H9 (cell line): ENCODE results near the gene UPK1A. TPM values are rescaled to one million over a fixed set of nuclear protein-coding genes. Genes with fewer than 3 reads are reported as not detected.
A peak's percentile ranks its signal among the peaks of the same experiment; 100 is the strongest.

Experiments used
- DNase-seq: peaks from one replicate; pipeline ENCODE4 v3.0.0-alpha.2; 2017
- H2AFZ ChIP-seq: one replicate; pipeline ENCODE4 v1.6.1; 2013; ENCODE audit warnings: mild to moderate bottlenecking, low read length, control low read depth, moderate library complexity
- H2AK5ac ChIP-seq: 2 replicates; pipeline ENCODE4 v1.6.1; 2013; ENCODE audit warnings: low read length, control low read depth, mixed read lengths; ENCODE audit not compliant: insufficient read length
- H2BK120ac ChIP-seq: one replicate; pipeline ENCODE4 v1.6.1; 2013; ENCODE audit warnings: low read depth, mild to moderate bottlenecking, low read length, control low read depth, inconsistent platforms; ENCODE audit not compliant: poor library complexity, severe bottlenecking
- H2BK12ac ChIP-seq: 2 replicates; pipeline ENCODE4 v1.6.1; 2013; ENCODE audit warnings: low read length, control low read depth, mixed read lengths, low read depth; ENCODE audit not compliant: insufficient read length
- H2BK15ac ChIP-seq: 2 replicates; pipeline ENCODE4 v1.6.1; 2013; ENCODE audit warnings: low read depth, low read length, control low read depth
- H2BK20ac ChIP-seq: one replicate; pipeline ENCODE4 v1.6.1; 2013; ENCODE audit warnings: low read depth, mild to moderate bottlenecking, low read length, control low read depth, inconsistent platforms; ENCODE audit not compliant: poor library complexity, severe bottlenecking
- H2BK5ac ChIP-seq: 2 replicates; pipeline ENCODE4 v1.6.1; 2013; ENCODE audit warnings: low read length, control low read depth, mixed read lengths; ENCODE audit not compliant: insufficient read length
- H3K14ac ChIP-seq: 2 replicates; pipeline ENCODE4 v1.6.1; 2013; ENCODE audit warnings: low read length, control low read depth; ENCODE audit not compliant: insufficient read depth
- H3K18ac ChIP-seq: 2 replicates; pipeline ENCODE4 v1.6.1; 2013; ENCODE audit warnings: low read depth, mild to moderate bottlenecking, mixed read lengths, low read length, control low read depth; ENCODE audit not compliant: insufficient read length
- H3K23ac ChIP-seq: 2 replicates; pipeline ENCODE4 v1.6.1; 2013; ENCODE audit warnings: low read length, control low read depth, mixed read lengths, low read depth; ENCODE audit not compliant: insufficient read length
- H3K23me2 ChIP-seq: 2 replicates; pipeline ENCODE4 v1.6.1; 2013; ENCODE audit warnings: low read depth, mild to moderate bottlenecking, mixed read lengths, low read length, control low read depth; ENCODE audit not compliant: insufficient read length, poor library complexity, severe bottlenecking
- H3K27ac ChIP-seq: 2 replicates; pipeline ENCODE4 v1.5.1; 2013; ENCODE audit warnings: low read length, control low read depth, mixed read lengths, low read depth; ENCODE audit not compliant: insufficient read length
- H3K27me3 ChIP-seq: 2 replicates; pipeline ENCODE4 v1.6.1; 2013; ENCODE audit warnings: low read length, control low read depth, inconsistent platforms; ENCODE audit not compliant: insufficient read depth
- H3K4ac ChIP-seq: 2 replicates; pipeline ENCODE4 v1.6.1; 2013; ENCODE audit warnings: low read depth, mild to moderate bottlenecking, control low read depth, inconsistent platforms, low read length, moderate library complexity
- H3K4me1 ChIP-seq: 2 replicates; pipeline ENCODE4 v1.6.1; 2013; ENCODE audit warnings: low read length, control low read depth, inconsistent platforms; ENCODE audit not compliant: insufficient read depth
- H3K4me2 ChIP-seq: 2 replicates; pipeline ENCODE4 v1.6.1; 2013; ENCODE audit warnings: low read length, control low read depth, mixed read lengths; ENCODE audit not compliant: insufficient read length, insufficient read depth
- H3K56ac ChIP-seq: 2 replicates; pipeline ENCODE4 v1.6.1; 2013; ENCODE audit warnings: low read depth, mild to moderate bottlenecking, mixed read lengths, low read length, control low read depth; ENCODE audit not compliant: insufficient read length
- H3K79me1 ChIP-seq: 2 replicates; pipeline ENCODE4 v1.6.1; 2013; ENCODE audit warnings: low read depth, mild to moderate bottlenecking, moderate library complexity, low read length, control low read depth, inconsistent platforms; ENCODE audit not compliant: insufficient read depth, poor library complexity, severe bottlenecking
- H3K79me2 ChIP-seq: 2 replicates; pipeline ENCODE4 v1.6.1; 2013; ENCODE audit warnings: low read length, control low read depth, inconsistent platforms; ENCODE audit not compliant: insufficient read depth
- H3K9ac ChIP-seq: 2 replicates; pipeline ENCODE4 v1.6.1; 2013; ENCODE audit warnings: low read length, control low read depth, mixed read lengths; ENCODE audit not compliant: insufficient read length; ENCODE audit errors: extremely low read depth
- H3K9me3 ChIP-seq: one replicate; pipeline ENCODE4 v1.6.1; 2013; ENCODE audit warnings: low read depth, low read length, inconsistent platforms; ENCODE audit not compliant: control insufficient read depth
- H3T11ph ChIP-seq: one replicate; pipeline ENCODE4 v1.6.1; 2013; ENCODE audit warnings: mild to moderate bottlenecking, low read length, control low read depth, inconsistent platforms
- H4K20me1 ChIP-seq: one replicate; pipeline ENCODE4 v1.6.1; 2013; ENCODE audit not compliant: control insufficient read depth, insufficient read length, insufficient read depth
- H4K5ac ChIP-seq: 2 replicates; pipeline ENCODE4 v1.6.1; 2013; ENCODE audit warnings: low read depth, mild to moderate bottlenecking, mixed read lengths, low read length, control low read depth; ENCODE audit not compliant: insufficient read length
- H4K8ac ChIP-seq: replicated peaks from 2 replicates; pipeline ENCODE4 v1.6.1; 2013; ENCODE audit warnings: low read length, control low read depth, mixed read lengths, low read depth; ENCODE audit not compliant: insufficient read length
- H4K91ac ChIP-seq: 2 replicates; pipeline ENCODE4 v1.6.1; 2013; ENCODE audit warnings: low read depth, mild to moderate bottlenecking, moderate library complexity, mixed read lengths, low read length, control low read depth; ENCODE audit not compliant: insufficient read length
- H3K27ac Mint-ChIP-seq, 3 experiments: 2 replicates in 2 of 3; 3 replicates in 1 of 3; pipeline ENCODE4 v1.8.0; 2020 to 2021; ENCODE audit warnings: mixed read lengths in 3 of 3, mild to moderate bottlenecking in 1 of 3, moderate library complexity in 1 of 3
- H3K27me3 Mint-ChIP-seq: 2 replicates; pipeline ENCODE4 v1.8.0; 2021; ENCODE audit warnings: low read depth, mild to moderate bottlenecking, moderate library complexity, mixed read lengths
- H3K36me3 Mint-ChIP-seq, 3 experiments: 2 replicates in 2 of 3; 3 replicates in 1 of 3; pipeline ENCODE4 v1.8.0; 2020 to 2021; ENCODE audit warnings: low read depth in 3 of 3, mixed read lengths in 3 of 3; ENCODE audit not compliant: insufficient read depth in 1 of 3
- H3K4me1 Mint-ChIP-seq, 2 experiments: 2 replicates each; pipeline ENCODE4 v1.8.0; 2020; ENCODE audit warnings: mixed read lengths in 2 of 2
- H3K4me3 Mint-ChIP-seq, 2 experiments: 2 replicates in 1 of 2; 3 replicates in 1 of 2; pipeline ENCODE4 v1.8.0; 2020 to 2021; ENCODE audit warnings: mild to moderate bottlenecking in 2 of 2, mixed read lengths in 2 of 2, moderate library complexity in 1 of 2
- H3K9me3 Mint-ChIP-seq, 2 experiments: 2 replicates in 1 of 2; 3 replicates in 1 of 2; pipeline ENCODE4 v1.8.0; 2020; ENCODE audit warnings: mild to moderate bottlenecking in 2 of 2, mixed read lengths in 2 of 2, moderate library complexity in 1 of 2
- CTCF ChIP-seq: fragments of 200-600 bp; sonication (generic); conservative IDR thresholded peaks from 3 replicates; pipeline ENCODE4 v1.8.0; 2021; ENCODE audit warnings: antibody characterized with exemption, mild to moderate bottlenecking
- WGBS: extraction: QIAGEN DNeasy Blood & Tissue Kit; methylation state at CpG from one replicate; pipeline ENCODE4 v1.1.7; 2013; ENCODE audit warnings: missing lambda C conversion rate, low lambda C conversion rate, mixed read lengths; ENCODE audit not compliant: insufficient read length; ENCODE audit errors: extremely low coverage; 5-methylcytosine and 5-hydroxymethylcytosine counted together
- total RNA-seq: library from RNA; stranded (reverse); gene quantifications from 2 replicates; pipeline ENCODE4 v1.2.1, GENCODE V29; 2021

Gene UPK1A
- total RNA-seq, 1 experiment from 2014 or later = 4.3 TPM

- no peak overlapping the region for H4K91ac ChIP-seq
- H3K4ac ChIP-seq = no peak overlapping the region
- peaks cover 0 to 3% of the 10 kb centered on the region in 2 experiments; a peak in 3 of 5 replicates for H3K9me3 Mint-ChIP-seq
- H3K27ac Mint-ChIP-seq = no peak overlapping the region
- no peaks in the 10 kb centered on the region for H3K27me3 ChIP-seq
- H3K18ac ChIP-seq = no peak overlapping the region
- H3K27ac ChIP-seq = no peak overlapping the region
- H4K5ac ChIP-seq = no peak overlapping the region
- H2AK5ac ChIP-seq = no peak overlapping the region
- H4K20me1 ChIP-seq = no peaks in the 10 kb centered on the region
- no peaks in the 10 kb centered on the region for H3K79me2 ChIP-seq
- H2BK15ac ChIP-seq = no peak overlapping the region
- no peaks in the 10 kb centered on the region for H3K79me1 ChIP-seq
- no peak overlapping the region for H2BK120ac ChIP-seq
- H3K56ac ChIP-seq = no peak overlapping the region
- H3K36me3 Mint-ChIP-seq = no peaks in the 10 kb centered on the region
- H3K23ac ChIP-seq = no peak overlapping the region
- H3K23me2 ChIP-seq = no peaks in the 10 kb centered on the region
- DNase-seq = peak; percentile 90
- H3K9ac ChIP-seq = no peak overlapping the region
- no peak overlapping the region for H3K4me2 ChIP-seq
- H2BK20ac ChIP-seq = no peak overlapping the region
- no peak overlapping the region for H4K8ac ChIP-seq
- no peak overlapping the region for H2BK5ac ChIP-seq
- peaks cover 9% of the 10 kb centered on the region; the same call in 1 of the 2 replicates for H3K27me3 Mint-ChIP-seq
- TF ChIP-seq CTCF = peak; percentile 97; the same call in 2 of the 3 replicates
- H2BK12ac ChIP-seq = no peak overlapping the region
- no peak overlapping the region for H3T11ph ChIP-seq
- WGBS = 100% methylated on average over 1 of the region's 8 CpGs
- H2AFZ ChIP-seq = no peak overlapping the region
- no peaks in the 10 kb centered on the region for H3K9me3 ChIP-seq
- peaks cover 3 to 8% of the 10 kb centered on the region in 2 experiments; a peak in 1 of 4 replicates for H3K4me1 Mint-ChIP-seq
- no peaks in the 10 kb centered on the region for H3K4me1 ChIP-seq
- no peak overlapping the region for H3K14ac ChIP-seq
- peak overlapping the region in 1 of 2 experiments; percentile 50; a peak in 1 of 5 replicates for H3K4me3 Mint-ChIP-seq
Measured at GRCh38 chr19:35693835-35694599, 27.7 kb downstream of the UPK1A start.
